Upper lobe of left lung (tissue), 4 donors: ENCODE results near the gene GAPVD1.

Experiments
- POLR2A ChIP-seq, 4 donors: fragments of 450-650 bp; IDR thresholded peaks; one replicate each; pipeline ENCODE4 v1.5.1; 2016 to 2017; ENCODE audit warnings: antibody characterized with exemption in 4 of 4, mild to moderate bottlenecking in 2 of 4
- TF ChIP-seq, protein P1 (sequence below), 6 experiments: fragments of 450-650 bp in 4 of 6; fragments of 200-600 bp in 2 of 6; sonication (generic) in 2 of 6; IDR thresholded peaks; one replicate each; pipeline ENCODE4 v1.5.1; 2016 to 2019; ENCODE audit warnings: antibody characterized with exemption in 6 of 6

DNA sequence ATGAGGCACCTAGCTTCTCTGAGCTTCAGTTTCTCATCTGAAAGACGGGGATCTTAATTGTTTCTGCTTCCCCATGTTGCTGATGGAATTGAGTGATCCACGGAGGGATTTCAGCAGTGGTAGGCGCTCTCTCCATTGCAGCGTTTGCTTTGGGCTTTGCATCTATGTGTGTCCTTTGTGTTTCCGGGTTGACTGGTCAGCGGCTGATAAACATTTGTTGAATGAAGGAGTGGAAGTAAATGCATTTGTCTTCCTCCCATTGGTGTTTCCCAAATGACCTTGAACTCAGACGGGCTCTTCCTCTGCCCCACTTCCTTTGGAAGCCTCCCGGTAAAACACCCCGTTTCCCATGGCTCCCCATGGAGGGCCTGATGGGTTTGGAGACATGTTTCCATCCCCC, 117.2 kb downstream of the GAPVD1 start:
- no peak for TF ChIP-seq POLR2A (IDR thresholded peaks at IDR 0.05)
- TF ChIP-seq, protein P1, sequence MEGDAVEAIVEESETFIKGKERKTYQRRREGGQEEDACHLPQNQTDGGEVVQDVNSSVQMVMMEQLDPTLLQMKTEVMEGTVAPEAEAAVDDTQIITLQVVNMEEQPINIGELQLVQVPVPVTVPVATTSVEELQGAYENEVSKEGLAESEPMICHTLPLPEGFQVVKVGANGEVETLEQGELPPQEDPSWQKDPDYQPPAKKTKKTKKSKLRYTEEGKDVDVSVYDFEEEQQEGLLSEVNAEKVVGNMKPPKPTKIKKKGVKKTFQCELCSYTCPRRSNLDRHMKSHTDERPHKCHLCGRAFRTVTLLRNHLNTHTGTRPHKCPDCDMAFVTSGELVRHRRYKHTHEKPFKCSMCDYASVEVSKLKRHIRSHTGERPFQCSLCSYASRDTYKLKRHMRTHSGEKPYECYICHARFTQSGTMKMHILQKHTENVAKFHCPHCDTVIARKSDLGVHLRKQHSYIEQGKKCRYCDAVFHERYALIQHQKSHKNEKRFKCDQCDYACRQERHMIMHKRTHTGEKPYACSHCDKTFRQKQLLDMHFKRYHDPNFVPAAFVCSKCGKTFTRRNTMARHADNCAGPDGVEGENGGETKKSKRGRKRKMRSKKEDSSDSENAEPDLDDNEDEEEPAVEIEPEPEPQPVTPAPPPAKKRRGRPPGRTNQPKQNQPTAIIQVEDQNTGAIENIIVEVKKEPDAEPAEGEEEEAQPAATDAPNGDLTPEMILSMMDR (IDR thresholded peaks at IDR 0.05), result no peak
